SK-N-SH (cell line): ENCODE measurements around the gene ALDH3A1. TPM values are rescaled to one million over a fixed set of nuclear protein-coding genes. Genes with fewer than 3 reads are reported as not detected.

Source experiments
- polyA plus RNA-seq, 3 experiments: library from polyadenylated mRNA; depleted of rRNA; stranded (reverse); fragments of >200 nt; gene quantifications; 2 replicates each; pipeline ENCODE4 v1.2.3, GENCODE V29; 2012

Gene ALDH3A1
- polyA plus RNA-seq, 1 of the 3 experiments (the other 2 are of a cell fraction) = 0.79 TPM

Other genes with a start within 250 kb of the ALDH3A1 start
- 3.5 and 4.4 TPM in 2 replicates for gene SLC47A1, start 214.4 kb downstream of the ALDH3A1 start, polyA plus RNA-seq (2012; rRNA removed)
- 16.6 and 23.3 TPM in 2 replicates for gene ALDH3A2, start 99.5 kb downstream of the ALDH3A1 start, polyA plus RNA-seq (2012; rRNA removed)
- not detected in 2 replicates for gene SLC47A2, start 31.7 kb downstream of the ALDH3A1 start, polyA plus RNA-seq (2012; rRNA removed)
- gene ULK2, start 119.6 kb upstream of the ALDH3A1 start, polyA plus RNA-seq (2012; rRNA removed) = 18.0 and 28.0 TPM in 2 replicates
- 12.7 and 17.1 TPM in 2 replicates for gene AKAP10, start 229.5 kb upstream of the ALDH3A1 start, polyA plus RNA-seq (2012; rRNA removed)